ENCODE results near the gene FMNL2.

The FMNL2 gene

GRCh38 chr2:152452256-152452973 lies 117.4 kb downstream of the FMNL2 start:
- no peak for DNase-seq

GRCh38 chr2:152453129-152453911 lies 118.3 kb downstream of the FMNL2 start:
- DNase-seq: no peak

- DNase-seq: no peak
Measured at GRCh38 chr2:152454371-152454770, 119.4 kb downstream of the FMNL2 start.

- DNase-seq: no peak
Measured at GRCh38 chr2:152454960-152455359, 120.0 kb downstream of the FMNL2 start.

GRCh38 chr2:152455738-152456137 lies 120.8 kb downstream of the FMNL2 start:
- no peak for DNase-seq

- no peak for DNase-seq
Measured at GRCh38 chr2:152456262-152456661, 121.3 kb downstream of the FMNL2 start.

- no peak for DNase-seq
Measured at GRCh38 chr2:152458441-152458940, 123.5 kb downstream of the FMNL2 start.

- DNase-seq: no peak
Measured at GRCh38 chr2:152459091-152459490, 124.1 kb downstream of the FMNL2 start.

GRCh38 chr2:152460567-152460966 lies 125.6 kb downstream of the FMNL2 start:
- DNase-seq: no peak

GRCh38 chr2:152462120-152462519 lies 127.1 kb downstream of the FMNL2 start:
- no peak for DNase-seq

GRCh38 chr2:152462779-152463178 lies 127.8 kb downstream of the FMNL2 start:
- DNase-seq: no peak

- no peak for DNase-seq
Measured at GRCh38 chr2:152464851-152465470, 130.0 kb downstream of the FMNL2 start.

GRCh38 chr2:152465541-152465940 lies 130.6 kb downstream of the FMNL2 start:
- DNase-seq: peak; percentile 63

GRCh38 chr2:152466041-152466440 lies 131.1 kb downstream of the FMNL2 start:
- DNase-seq: no peak

- DNase-seq: no peak
Measured at GRCh38 chr2:152466980-152467676, 132.2 kb downstream of the FMNL2 start.

GRCh38 chr2:152467677-152468410 lies 132.9 kb downstream of the FMNL2 start:
- DNase-seq: no peak

GRCh38 chr2:152468899-152469692 lies 134.1 kb downstream of the FMNL2 start:
- DNase-seq: no peak

- DNase-seq: no peak
Measured at GRCh38 chr2:152470861-152471854, 136.2 kb downstream of the FMNL2 start.

- no peak for DNase-seq
Measured at GRCh38 chr2:152472481-152472887, 137.5 kb downstream of the FMNL2 start.

All from NCI-H2171 (cell line).